ENCODE measurements around the gene ZNF407.

Gene ZNF407

DNA sequence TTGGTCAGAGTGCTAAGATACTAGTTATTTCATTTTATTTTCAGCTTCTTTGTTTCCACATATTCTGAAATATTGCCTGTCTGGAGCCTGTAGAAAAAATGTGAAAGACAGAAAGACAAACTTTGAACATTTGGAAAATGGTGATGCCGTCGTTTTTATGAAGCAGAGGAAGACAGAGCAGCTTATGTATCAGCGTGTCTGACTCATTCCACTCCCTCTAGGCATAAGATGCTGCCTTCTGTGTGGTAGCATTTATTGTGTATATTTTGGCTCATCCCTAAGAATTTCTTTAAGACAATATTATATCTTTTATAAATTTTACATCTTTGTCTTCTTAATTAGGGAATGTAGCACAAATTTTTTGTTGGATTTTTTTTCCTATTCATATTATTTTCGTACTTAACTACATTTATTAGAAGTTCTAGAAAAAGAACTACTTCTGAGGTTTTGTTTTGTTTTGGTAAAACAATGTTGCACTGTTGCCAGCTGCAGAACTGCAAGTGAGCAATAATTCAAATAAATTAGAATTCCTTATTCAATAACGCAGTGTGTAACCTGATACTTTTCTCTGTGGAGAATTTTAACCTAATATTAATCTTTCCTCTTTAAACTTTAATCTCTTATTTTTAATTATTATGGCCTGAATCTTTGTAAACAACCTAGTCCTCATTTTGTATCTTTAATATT, 300.4 kb downstream of the ZNF407 start:
- DNase-seq (ENCODE audit: low read depth in 1 of 2, low spot score in 1 of 2): no peak
- Histone ChIP-seq H3K4me3 (replicated peaks; ENCODE audit: insufficient read depth, low read length) (no peak overlapping the region), H3K27me3 (ENCODE audit: insufficient read depth, poor library complexity, severe bottlenecking) (no peaks in the 10 kb centered on the region), H3K27ac (replicated peaks) (no peak overlapping the region)
- TF ChIP-seq, protein P1, sequence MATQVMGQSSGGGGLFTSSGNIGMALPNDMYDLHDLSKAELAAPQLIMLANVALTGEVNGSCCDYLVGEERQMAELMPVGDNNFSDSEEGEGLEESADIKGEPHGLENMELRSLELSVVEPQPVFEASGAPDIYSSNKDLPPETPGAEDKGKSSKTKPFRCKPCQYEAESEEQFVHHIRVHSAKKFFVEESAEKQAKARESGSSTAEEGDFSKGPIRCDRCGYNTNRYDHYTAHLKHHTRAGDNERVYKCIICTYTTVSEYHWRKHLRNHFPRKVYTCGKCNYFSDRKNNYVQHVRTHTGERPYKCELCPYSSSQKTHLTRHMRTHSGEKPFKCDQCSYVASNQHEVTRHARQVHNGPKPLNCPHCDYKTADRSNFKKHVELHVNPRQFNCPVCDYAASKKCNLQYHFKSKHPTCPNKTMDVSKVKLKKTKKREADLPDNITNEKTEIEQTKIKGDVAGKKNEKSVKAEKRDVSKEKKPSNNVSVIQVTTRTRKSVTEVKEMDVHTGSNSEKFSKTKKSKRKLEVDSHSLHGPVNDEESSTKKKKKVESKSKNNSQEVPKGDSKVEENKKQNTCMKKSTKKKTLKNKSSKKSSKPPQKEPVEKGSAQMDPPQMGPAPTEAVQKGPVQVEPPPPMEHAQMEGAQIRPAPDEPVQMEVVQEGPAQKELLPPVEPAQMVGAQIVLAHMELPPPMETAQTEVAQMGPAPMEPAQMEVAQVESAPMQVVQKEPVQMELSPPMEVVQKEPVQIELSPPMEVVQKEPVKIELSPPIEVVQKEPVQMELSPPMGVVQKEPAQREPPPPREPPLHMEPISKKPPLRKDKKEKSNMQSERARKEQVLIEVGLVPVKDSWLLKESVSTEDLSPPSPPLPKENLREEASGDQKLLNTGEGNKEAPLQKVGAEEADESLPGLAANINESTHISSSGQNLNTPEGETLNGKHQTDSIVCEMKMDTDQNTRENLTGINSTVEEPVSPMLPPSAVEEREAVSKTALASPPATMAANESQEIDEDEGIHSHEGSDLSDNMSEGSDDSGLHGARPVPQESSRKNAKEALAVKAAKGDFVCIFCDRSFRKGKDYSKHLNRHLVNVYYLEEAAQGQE (IDR thresholded peaks at IDR 0.05; ENCODE audit: insufficient replicate concordance, low read depth): no peak
- no peak for TF ChIP-seq CTCF (IDR thresholded peaks at IDR 0.05; ENCODE audit: insufficient read depth, low read length)
- TF ChIP-seq POLR2AphosphoS5 (IDR thresholded peaks at IDR 0.05; ENCODE audit: low read depth): no peak
- no peak for TF ChIP-seq GABPA (IDR thresholded peaks at IDR 0.05; ENCODE audit: low read depth)
- TF ChIP-seq SPI1 (IDR thresholded peaks at IDR 0.05; ENCODE audit: borderline replicate concordance, low read depth): no peak

- H3K27me3 ChIP-seq (ENCODE audit: insufficient read depth, poor library complexity, severe bottlenecking): no peaks in the 10 kb centered on the region
- no peak overlapping the region for H3K4me3 ChIP-seq (replicated peaks; ENCODE audit: insufficient read depth, low read length)
- H3K27ac ChIP-seq (replicated peaks): no peak overlapping the region
- TF ChIP-seq, protein P1 (IDR thresholded peaks at IDR 0.05; ENCODE audit: insufficient replicate concordance, low read depth): no peak
- TF ChIP-seq SPI1 (IDR thresholded peaks at IDR 0.05; ENCODE audit: borderline replicate concordance, low read depth): no peak
- TF ChIP-seq POLR2AphosphoS5 (IDR thresholded peaks at IDR 0.05; ENCODE audit: low read depth): no peak
- no peak for TF ChIP-seq GABPA (IDR thresholded peaks at IDR 0.05; ENCODE audit: low read depth)
- no peak for TF ChIP-seq CTCF (IDR thresholded peaks at IDR 0.05; ENCODE audit: insufficient read depth, low read length)
- DNase-seq (ENCODE audit: low read depth in 1 of 2, low spot score in 1 of 2): peak in 1 of 2 experiments; percentile 28
These were observed 301.3 kb downstream of the ZNF407 start for GRCh38 chr18:74898965-74899364.

GRCh38 chr18:74899554-74899953, 301.9 kb downstream of the ZNF407 start:
- H3K27ac ChIP-seq (replicated peaks): no peak overlapping the region
- DNase-seq (ENCODE audit: low read depth in 1 of 2, low spot score in 1 of 2): no peak
- H3K27me3 ChIP-seq (ENCODE audit: insufficient read depth, poor library complexity, severe bottlenecking): no peaks in the 10 kb centered on the region
- TF ChIP-seq POLR2AphosphoS5 (IDR thresholded peaks at IDR 0.05; ENCODE audit: low read depth) (no peak), SPI1 (IDR thresholded peaks at IDR 0.05; ENCODE audit: borderline replicate concordance, low read depth) (no peak), CTCF (IDR thresholded peaks at IDR 0.05; ENCODE audit: insufficient read depth, low read length) (no peak), GABPA (IDR thresholded peaks at IDR 0.05; ENCODE audit: low read depth) (no peak)
- TF ChIP-seq, protein P1 (IDR thresholded peaks at IDR 0.05; ENCODE audit: insufficient replicate concordance, low read depth): no peak
- no peak overlapping the region for H3K4me3 ChIP-seq (replicated peaks; ENCODE audit: insufficient read depth, low read length)
